MCF 10A (cell line): ENCODE data around the gene GALNT9. TPM values are rescaled to one million over a fixed set of nuclear protein-coding genes. Genes with fewer than 3 reads are reported as not detected.

Experiments
- BruUV-seq: library from RNA; stranded (reverse); fragments of 400-500 nt; replicated peaks from 2 replicates; lab custom pipeline; 2021; lab: Mats Ljungman, UMichigan
- CTCF ChIA-PET: fragments of 300-600 bp; sonication (Branson Sonifier 250); formaldehyde crosslinking; extraction: SDS; loops from one replicate; lab custom pipeline; 2021; ENCODE audit warnings: antibody characterized with exemption, inconsistent platforms; lab: Yijun Ruan, JAX
- POLR2A ChIA-PET: fragments of 300-600, 350-650 bp; sonication (Branson Sonifier 250); formaldehyde crosslinking; extraction: SDS; loops from one replicate; lab custom pipeline; 2020; ENCODE audit warnings: antibody characterized with exemption, inconsistent platforms; lab: Yijun Ruan, JAX
- DNase-seq: peaks from one replicate; pipeline ENCODE4 v3.0.0-alpha.2; 2018; ENCODE audit not compliant: unreplicated experiment
- H3K27ac Mint-ChIP-seq: one replicate; pipeline ENCODE4 v1.8.0; 2022; ENCODE audit warnings: mild to moderate bottlenecking, low read depth, mixed read lengths; ENCODE audit not compliant: unreplicated experiment
- H3K27me3 Mint-ChIP-seq: one replicate; pipeline ENCODE4 v1.8.0; 2022; ENCODE audit warnings: mixed read lengths; ENCODE audit not compliant: insufficient read depth, unreplicated experiment
- H3K36me3 Mint-ChIP-seq: one replicate; pipeline ENCODE4 v1.8.0; 2022; ENCODE audit warnings: mild to moderate bottlenecking, moderate library complexity, mixed read lengths; ENCODE audit not compliant: insufficient read depth, unreplicated experiment
- H3K4me1 Mint-ChIP-seq: one replicate; pipeline ENCODE4 v1.8.0; 2022; ENCODE audit warnings: mixed read lengths; ENCODE audit not compliant: insufficient read depth, unreplicated experiment
- H3K4me3 Mint-ChIP-seq: one replicate; pipeline ENCODE4 v1.8.0; 2022; ENCODE audit warnings: mild to moderate bottlenecking, moderate library complexity, mixed read lengths; ENCODE audit not compliant: unreplicated experiment
- H3K9me3 Mint-ChIP-seq: one replicate; pipeline ENCODE4 v1.8.0; 2022; ENCODE audit warnings: mixed read lengths; ENCODE audit not compliant: unreplicated experiment
- CTCF ChIP-seq: fragments of 200-600 bp; IDR thresholded peaks from one replicate; pipeline ENCODE4 v1.8.0; 2022; ENCODE audit warnings: antibody characterized with exemption, mild to moderate bottlenecking; ENCODE audit not compliant: unreplicated experiment
- intact Hi-C: fragments of 100-400 bp; cut with micrococcal nuclease; formaldehyde crosslinking; loops from 2 replicates; pipeline ENCODE4 v1.14.1; 2022
- total RNA-seq: library from RNA; stranded (reverse); gene quantifications from 2 replicates; pipeline ENCODE4 v1.2.3, GENCODE V29; 2022

The GALNT9 gene
- total RNA-seq, 1 experiment from 2014 or later = 4.4 TPM

- intact Hi-C loops = no loop called here
- Mint-ChIP-seq H3K4me3 (no peak overlapping the region), H3K9me3 (no peaks in the 10 kb centered on the region), H3K36me3 (no peaks in the 10 kb centered on the region), H3K4me1 (no peaks in the 10 kb centered on the region), H3K27me3 (peaks cover 59% of the 10 kb centered on the region), H3K27ac (no peak overlapping the region)
- no peak for DNase-seq
- no peak for TF ChIP-seq CTCF
- ChIA-PET POLR2A (no interaction called here), CTCF (no interaction called here)
- no TSS peak for BruUV-seq
Measured at GRCh38 chr12:132344601-132345000, 15.2 kb upstream of the GALNT9 start.

DNA sequence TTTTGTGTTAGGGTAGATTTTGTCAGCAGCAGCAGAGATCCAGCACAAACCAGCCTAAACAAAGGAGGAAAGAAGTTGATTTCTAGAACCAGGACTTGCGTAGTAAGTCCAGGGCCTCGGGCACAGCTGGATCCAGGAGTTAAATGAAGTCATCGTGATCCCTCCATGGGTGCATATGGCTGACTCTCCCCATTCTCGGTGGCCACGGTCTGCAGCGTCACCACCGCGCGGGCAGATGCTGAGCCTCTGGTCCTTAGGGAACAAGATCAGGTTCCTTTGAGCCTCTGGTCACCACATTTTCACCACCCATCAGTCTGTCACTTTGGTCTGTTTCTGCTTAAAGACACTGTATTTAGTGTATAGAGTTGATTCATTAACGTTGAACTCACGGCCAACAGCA is 14.8 kb upstream of the GALNT9 start:
- intact Hi-C loops = no loop called here
- Mint-ChIP-seq H3K4me3 (no peak overlapping the region), H3K4me1 (no peaks in the 10 kb centered on the region), H3K9me3 (no peaks in the 10 kb centered on the region), H3K36me3 (no peaks in the 10 kb centered on the region), H3K27me3 (peaks cover 59% of the 10 kb centered on the region), H3K27ac (no peak overlapping the region)
- BruUV-seq = no TSS peak
- ChIA-PET CTCF (no interaction called here), POLR2A (no interaction called here)
- TF ChIP-seq CTCF = no peak
- no peak for DNase-seq

DNA sequence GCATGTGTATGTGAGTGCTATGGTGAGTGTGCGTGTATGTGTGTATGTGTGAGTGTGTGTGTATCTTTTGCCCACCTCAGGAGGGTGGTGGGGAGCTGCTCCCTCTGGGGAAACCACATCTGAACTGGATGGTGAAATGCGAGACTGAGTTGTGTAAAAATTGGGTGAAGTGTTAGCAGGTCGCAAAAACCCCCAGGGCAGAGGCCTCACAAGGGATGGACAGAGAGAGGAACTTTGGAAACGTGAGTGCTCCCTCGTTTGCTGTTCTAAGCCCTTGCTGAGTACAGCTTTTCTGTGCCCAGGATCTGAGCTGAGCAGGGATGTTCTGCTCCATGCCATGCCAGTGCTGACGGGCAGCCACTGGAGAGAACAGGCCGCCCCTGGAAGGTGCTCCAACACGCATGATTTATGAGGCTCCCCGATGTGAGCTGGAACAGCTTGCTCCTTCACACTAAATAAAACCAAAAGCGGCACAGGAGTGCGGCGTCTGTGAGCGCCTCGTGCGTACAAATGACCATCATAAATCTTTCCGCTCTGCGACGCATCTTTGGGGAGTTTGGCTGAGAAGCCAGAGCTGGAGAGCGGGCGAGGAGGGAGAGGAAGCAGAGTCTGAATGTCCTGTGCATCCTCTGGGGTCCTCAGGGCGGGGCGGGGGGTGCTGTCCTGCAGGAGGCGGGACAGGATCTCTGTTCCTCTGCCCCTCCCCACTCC is 14.1 kb upstream of the GALNT9 start:
- intact Hi-C loops = no loop called here
- Mint-ChIP-seq H3K36me3 (no peaks in the 10 kb centered on the region), H3K4me1 (no peaks in the 10 kb centered on the region), H3K9me3 (no peaks in the 10 kb centered on the region), H3K27ac (no peak overlapping the region), H3K4me3 (no peak overlapping the region), H3K27me3 (peaks cover 59% of the 10 kb centered on the region)
- no peak for TF ChIP-seq CTCF
- BruUV-seq = no TSS peak
- ChIA-PET POLR2A (no interaction called here), CTCF (no interaction called here)
- DNase-seq = no peak

- no peak overlapping the region for H3K4me3 Mint-ChIP-seq
- TF ChIP-seq CTCF = no peak
- intact Hi-C loops = no loop called here
- H3K4me1 Mint-ChIP-seq = no peaks in the 10 kb centered on the region
- H3K9me3 Mint-ChIP-seq = no peaks in the 10 kb centered on the region
- no peaks in the 10 kb centered on the region for H3K36me3 Mint-ChIP-seq
- POLR2A ChIA-PET = no interaction called here
- H3K27ac Mint-ChIP-seq = no peak overlapping the region
- DNase-seq = peak; percentile 27
- H3K27me3 Mint-ChIP-seq = peaks cover 59% of the 10 kb centered on the region
- BruUV-seq = no TSS peak
- CTCF ChIA-PET = interaction anchor here (0.6 kb wide), 1 partner anchor 91 kb away, joined by 3 read pairs; no protein-coding TSS in a partner anchor
Measured at GRCh38 chr12:132342251-132343227, 13.2 kb upstream of the GALNT9 start.
